Mucosa of descending colon (tissue), 3 donors: ENCODE data around the gene BBLN. TPM values are rescaled to one million over a fixed set of nuclear protein-coding genes. Genes with fewer than 3 reads are reported as not detected.
A peak's percentile ranks its signal among the peaks of the same experiment; 100 is the strongest.

ENCODE experiments used
- ATAC-seq: fragments of 200-7000 bp; cut with Tn5 transposase; one replicate; pipeline ENCODE4 v1.9.1; 2020; ENCODE audit warnings: mild to moderate bottlenecking, moderate library complexity
- DNase-seq, 3 donors: peaks; one replicate each; pipeline ENCODE4 v3.0.0-alpha.2; 2020
- H3K36me3 ChIP-seq: fragments of 200-600 bp; one replicate; pipeline ENCODE4 v1.8.0; 2021; ENCODE audit warnings: low read depth, mild to moderate bottlenecking
- H3K4me1 ChIP-seq: fragments of 200-600 bp; one replicate; pipeline ENCODE4 v1.8.0; 2021; ENCODE audit warnings: low read depth, mild to moderate bottlenecking
- H3K4me3 ChIP-seq: fragments of 200-600 bp; one replicate; pipeline ENCODE4 v1.8.0; 2021; ENCODE audit warnings: mild to moderate bottlenecking
- H3K9me3 ChIP-seq: fragments of 200-600 bp; one replicate; pipeline ENCODE4 v1.8.0; 2021; ENCODE audit warnings: mild to moderate bottlenecking
- CTCF ChIP-seq: fragments of 200-600 bp; IDR thresholded peaks from one replicate; pipeline ENCODE4 v1.8.0; 2022; ENCODE audit warnings: antibody characterized with exemption, mild to moderate bottlenecking
- intact Hi-C, 2 donors: fragments of 100-400 bp; cut with DNase I in 1 of 2; cut with micrococcal nuclease in 1 of 2; formaldehyde crosslinking; loops; one replicate each; pipeline versions ENCODE4 v1.11.0 to v1.11.1; 2022; cut with DNase I, micrococcal nuclease
- total RNA-seq, 3 donors: library from RNA; stranded (reverse); fragmentation: NEBNext Ultra II Directional in 2 of 3; extraction: Animal tissue kit (Norgen Biotek cat#: 25700) in 2 of 3; gene quantifications; one replicate each; pipeline versions ENCODE4 v1.2.1 to v1.2.4, GENCODE V29; 2021 to 2023
- donor health status: DM: no; HTN: no; CAD: no; lungs with moderate emphysema.
- donor health status: DM: no; HTN: no; CAD: no.
- donor health status: DM: no; HTN: yes; CAD: no.

BBLN gene
- total RNA-seq, 3 donors from 2014 or later, result 33.7 to 46.8 (median 37.6) TPM

- intact Hi-C loops, result no loop called here
- DNase-seq, result no peak
- Histone ChIP-seq H3K4me1 (peaks cover 10% of the 10 kb centered on the region), H3K4me3 (no peak overlapping the region), H3K36me3 (no peaks in the 10 kb centered on the region), H3K9me3 (no peaks in the 10 kb centered on the region)
- ATAC-seq, result no peak
- no peak for TF ChIP-seq CTCF
Observed at GRCh38 chr9:128206916-128207910, 47.1 kb downstream of the BBLN start.

GRCh38 chr9:128208386-128208785 lies 48.3 kb downstream of the BBLN start:
- no peak for DNase-seq
- intact Hi-C loops, result no loop called here
- Histone ChIP-seq H3K9me3 (no peaks in the 10 kb centered on the region), H3K4me1 (peaks cover 10% of the 10 kb centered on the region), H3K4me3 (no peak overlapping the region), H3K36me3 (no peaks in the 10 kb centered on the region)
- no peak for ATAC-seq
- TF ChIP-seq CTCF, result no peak

GRCh38 chr9:128208946-128209669 lies 49.0 kb downstream of the BBLN start:
- ATAC-seq, result no peak
- peaks cover 5% of the 10 kb centered on the region for H3K4me1 ChIP-seq

GRCh38 chr9:128211186-128211980 lies 51.3 kb downstream of the BBLN start:
- H3K36me3 ChIP-seq, result no peaks in the 10 kb centered on the region
- peak in 1 of 3 donors; percentile 30 for DNase-seq
- intact Hi-C loops, result no loop called here
- ATAC-seq, result peak; percentile 55
- no peaks in the 10 kb centered on the region for H3K9me3 ChIP-seq
- peaks cover 4% of the 10 kb centered on the region for H3K4me1 ChIP-seq
- no peak for TF ChIP-seq CTCF
- H3K4me3 ChIP-seq, result no peak overlapping the region

More at GRCh38 chr9:128208946-128209669, 49.0 kb downstream of the BBLN start:
- no peak for DNase-seq
- TF ChIP-seq CTCF, result no peak
- no peaks in the 10 kb centered on the region for H3K9me3 ChIP-seq
- no peaks in the 10 kb centered on the region for H3K36me3 ChIP-seq
- intact Hi-C loops, result no loop called here
- no peak overlapping the region for H3K4me3 ChIP-seq

- TF ChIP-seq CTCF, result no peak
- Histone ChIP-seq H3K9me3 (no peaks in the 10 kb centered on the region), H3K36me3 (no peaks in the 10 kb centered on the region), H3K4me3 (no peak overlapping the region), H3K4me1 (peaks cover 4% of the 10 kb centered on the region)
- no peak for DNase-seq
- ATAC-seq, result no peak
- intact Hi-C loops, result no loop called here
Observed at GRCh38 chr9:128211981-128212281, 51.9 kb downstream of the BBLN start.
